ENCODE measurements around the gene ARMC6.

ARMC6 gene

DNA sequence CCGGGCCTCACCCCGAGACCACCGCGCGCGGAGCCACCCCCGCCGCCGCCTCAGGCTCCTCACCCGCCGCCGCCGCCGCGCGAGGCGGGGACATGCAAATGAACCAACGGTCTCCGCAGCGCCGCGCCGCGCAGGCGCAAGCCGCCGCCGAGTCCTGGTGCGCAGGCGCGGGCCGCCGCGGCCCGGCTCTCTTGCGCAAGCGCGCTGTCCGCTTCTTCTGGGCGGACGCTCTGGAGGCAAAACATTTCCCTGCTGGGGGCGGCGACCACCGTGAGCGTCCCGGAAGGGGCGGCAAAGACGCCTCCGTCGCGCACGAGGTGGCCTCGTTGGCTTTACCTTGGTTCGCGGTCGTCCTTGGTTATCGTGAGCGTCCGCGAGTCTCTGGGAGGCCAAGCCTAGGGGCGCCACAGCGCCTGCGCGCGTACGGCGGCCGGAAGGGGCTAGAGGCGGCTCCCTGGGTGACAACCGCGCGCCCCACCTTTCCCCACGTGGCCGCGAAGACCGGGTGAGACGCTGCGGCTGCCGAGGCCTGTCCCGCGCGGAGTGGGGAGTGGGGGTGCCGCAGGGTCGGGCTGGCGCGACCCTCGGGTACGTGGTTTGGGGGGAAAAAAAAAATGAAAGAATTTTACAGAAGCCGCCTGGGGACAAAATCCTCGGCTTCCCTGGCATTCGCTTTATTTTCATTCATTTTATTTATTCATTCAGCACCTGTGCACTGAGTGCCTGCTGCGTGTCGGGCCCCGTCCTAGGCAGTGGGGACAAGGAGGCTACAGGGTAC is at the start of gene ARMC6, which contains the start of gene SUGP2:
TSS of gene ARMC6 (plus strand) at position 178 of the 778 bp plus-strand sequence. CDS start 607 bp downstream, outside the sequence.
TSS of gene SUGP2 (minus strand) at position 92 of the 778 bp plus-strand sequence. CDS start 2,446 bp downstream, outside the sequence.
- peak; percentile 81 to 84 for DNase-seq (ENCODE audit: low read depth in 2 of 2)

DNA sequence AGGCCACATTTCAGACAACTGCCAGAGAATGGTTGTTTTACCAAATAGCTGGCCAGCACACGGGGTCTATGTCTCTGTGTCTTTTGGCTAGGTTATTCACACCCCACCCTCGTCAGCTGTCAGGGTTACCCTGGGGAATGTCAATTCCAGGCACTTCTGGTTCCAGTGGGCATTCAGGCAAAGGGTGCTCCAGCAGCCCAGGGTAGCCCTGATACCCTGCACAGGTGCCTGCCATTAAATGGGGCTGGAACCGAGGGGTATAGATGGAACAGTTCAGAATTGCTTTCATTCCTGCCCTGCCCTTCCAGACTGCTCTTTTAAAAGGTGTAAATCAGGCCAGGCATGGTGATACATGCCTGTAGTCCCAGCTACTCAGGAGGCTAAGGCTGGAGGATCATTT is 49.2 kb upstream of the ARMC6 start:
- no peak for DNase-seq (ENCODE audit: low read depth in 2 of 2)

DNA sequence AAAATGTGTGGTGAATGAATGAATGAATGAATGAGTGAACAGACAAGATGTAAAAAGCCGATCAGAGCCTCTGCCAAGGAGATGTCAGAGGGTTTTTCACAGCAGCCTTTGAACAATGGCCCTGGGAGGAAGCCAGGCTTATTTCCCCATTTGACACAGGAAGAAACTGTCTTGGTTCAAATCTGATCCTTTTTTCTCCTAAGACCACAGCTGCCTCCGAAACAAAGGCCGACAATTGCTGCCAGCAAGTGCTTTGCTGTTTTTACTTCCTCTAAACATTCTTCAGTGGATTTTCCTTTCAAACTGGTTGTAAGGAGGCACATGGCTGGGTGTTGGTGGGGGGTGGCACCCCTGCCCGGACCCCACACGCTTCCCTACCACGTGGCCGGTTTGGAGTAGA is 48.1 kb upstream of the ARMC6 start:
- no peak for DNase-seq (ENCODE audit: low read depth in 2 of 2)

DNA sequence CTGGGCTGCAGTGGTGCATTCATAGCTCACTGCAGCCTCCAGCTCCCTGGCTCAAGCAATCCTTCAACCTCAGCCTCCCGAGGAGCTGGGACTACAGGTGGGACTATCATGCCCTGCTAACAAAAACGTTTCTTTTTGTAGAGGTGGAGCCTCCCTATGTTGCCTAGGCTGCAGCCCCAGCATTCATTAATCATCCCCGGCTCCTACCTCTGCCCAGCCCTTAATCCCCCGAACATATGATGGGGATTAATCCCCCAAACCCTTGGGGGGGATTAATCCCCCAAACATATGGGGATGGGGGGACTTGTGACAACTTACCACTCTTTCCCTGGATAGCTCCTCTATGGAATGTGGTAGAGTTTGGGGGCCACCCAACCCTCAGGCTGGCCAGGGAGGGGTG is 45.9 kb upstream of the ARMC6 start:
- DNase-seq (ENCODE audit: low read depth in 2 of 2), result no peak

DNA sequence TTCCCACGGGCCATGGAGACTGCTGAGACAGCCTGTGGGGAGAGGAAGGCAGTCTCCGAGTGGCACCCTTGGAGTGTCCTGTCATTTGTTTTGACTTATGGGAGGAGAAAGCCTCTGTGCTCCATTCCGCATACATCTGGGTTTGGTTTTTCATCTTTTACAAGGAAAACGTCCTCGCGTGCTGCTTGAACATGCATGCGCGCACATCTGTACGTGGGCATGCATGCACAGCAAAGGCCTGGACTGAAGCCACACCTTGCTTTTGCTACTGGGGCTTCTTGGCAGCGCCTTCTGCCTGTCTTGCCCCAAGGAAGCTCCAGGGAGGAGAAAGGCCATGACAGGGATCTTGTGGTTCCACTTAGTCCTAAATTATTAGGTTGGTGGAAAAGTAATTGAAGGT is 44.1 kb upstream of the ARMC6 start:
- no peak for DNase-seq (ENCODE audit: low read depth in 2 of 2)

DNA sequence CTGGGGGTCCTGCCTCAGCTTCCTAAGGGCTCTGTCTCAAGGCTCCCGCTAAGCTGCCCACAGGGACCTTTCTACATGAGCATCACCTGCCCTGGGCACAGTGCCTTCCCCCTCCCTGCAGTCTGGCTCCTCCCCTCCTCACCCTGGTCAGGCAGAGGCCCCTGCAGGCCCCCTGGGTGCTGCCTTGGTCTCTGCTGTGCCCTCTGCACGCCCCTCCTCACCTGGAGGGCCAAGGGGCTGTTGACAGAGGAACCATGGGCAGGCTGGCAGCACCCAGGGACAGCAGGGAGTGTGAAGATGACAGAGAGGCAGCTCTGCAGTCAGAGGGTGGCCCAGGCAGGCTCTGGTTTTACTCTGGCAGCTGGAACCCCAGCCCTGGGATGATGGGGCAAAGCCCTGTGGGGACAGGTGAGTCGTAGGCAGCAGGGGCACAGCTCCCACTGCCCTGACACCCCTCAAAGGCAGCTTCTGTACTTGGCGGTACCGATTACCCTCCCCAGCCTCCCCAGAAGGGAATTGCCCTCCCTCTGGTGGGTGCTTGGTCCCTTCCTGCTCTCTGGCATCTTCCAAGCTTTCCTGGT is 43.2 kb upstream of the ARMC6 start:
- no peak for DNase-seq (ENCODE audit: low read depth in 2 of 2)

DNA sequence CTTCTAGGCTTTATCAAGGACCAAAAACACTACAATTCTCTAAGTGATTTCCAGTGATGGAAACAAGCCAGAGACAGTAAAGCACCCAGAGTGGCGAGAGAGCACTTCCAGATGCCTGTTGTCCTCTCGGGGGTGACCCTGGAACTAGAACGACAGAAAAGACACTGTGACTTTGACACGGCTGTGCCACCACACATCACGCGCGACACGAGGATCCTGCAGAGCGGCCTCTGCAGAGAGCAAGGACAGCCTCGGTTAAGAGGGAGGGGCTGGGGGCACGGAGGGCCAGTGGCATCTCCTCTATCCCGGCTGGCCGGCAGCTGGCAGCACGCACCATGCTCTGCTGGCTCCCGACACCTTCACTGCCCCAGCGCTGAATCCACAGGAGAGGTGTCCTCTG is 42.4 kb upstream of the ARMC6 start:
- no peak for DNase-seq (ENCODE audit: low read depth in 2 of 2)

DNA sequence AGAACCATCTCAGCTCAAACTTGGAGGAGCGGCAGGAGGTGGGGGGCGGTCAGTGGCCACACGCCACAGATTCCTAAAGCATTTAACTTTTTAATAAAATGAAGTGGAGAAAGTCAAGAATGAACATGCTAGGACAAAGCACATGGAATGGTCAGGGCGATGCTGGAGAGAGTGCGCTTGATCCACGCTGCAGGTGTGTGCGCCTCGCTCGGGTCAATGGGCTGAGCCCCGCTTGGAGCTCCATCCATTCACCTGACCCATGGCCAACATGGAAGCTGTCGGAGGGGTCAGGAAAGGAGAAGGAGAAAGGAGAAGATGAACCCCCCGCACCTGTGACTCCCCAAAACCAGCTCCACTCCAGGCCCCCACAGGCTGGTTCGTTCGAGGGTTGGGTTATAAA is 41.9 kb upstream of the ARMC6 start:
- no peak for DNase-seq (ENCODE audit: low read depth in 2 of 2)

DNA sequence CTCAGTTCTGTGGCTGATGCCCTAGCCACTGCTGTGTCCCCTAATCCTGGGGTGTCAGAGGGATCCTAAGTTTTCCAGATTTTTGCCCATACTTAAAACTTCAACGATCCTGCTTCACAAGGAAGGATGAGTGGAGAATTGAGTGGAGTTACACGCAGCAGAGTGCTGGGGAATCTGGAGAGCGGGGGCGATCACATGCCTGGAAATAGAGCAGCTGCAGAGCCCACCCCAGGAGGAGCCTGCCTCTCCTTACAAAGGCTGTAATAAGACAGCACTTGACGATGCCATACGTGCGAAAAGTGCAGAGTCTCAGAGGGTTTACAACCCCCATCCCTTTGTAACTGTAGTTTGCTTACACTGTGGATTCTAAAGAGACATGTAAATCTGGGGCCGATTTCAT is 40.7 kb upstream of the ARMC6 start:
- no peak for DNase-seq (ENCODE audit: low read depth in 2 of 2)

DNA sequence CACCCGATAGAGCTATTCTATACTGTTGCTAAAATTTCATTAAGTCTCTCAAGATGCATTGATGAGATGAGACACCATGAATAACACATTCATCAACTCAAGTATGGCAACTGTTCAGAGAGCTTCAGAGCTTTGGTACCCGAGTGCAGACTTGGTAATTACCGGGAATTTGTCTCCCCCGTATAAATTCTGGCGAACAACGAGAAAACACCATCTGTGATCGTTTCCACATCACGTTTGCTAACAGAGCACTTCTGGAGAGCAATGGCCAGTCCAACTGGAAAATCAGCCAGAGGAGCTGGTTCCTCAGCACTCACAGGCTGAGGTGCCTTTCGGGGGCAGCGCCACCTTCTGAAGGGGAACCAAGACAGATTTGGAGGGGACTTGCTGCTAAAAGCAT is 40.3 kb upstream of the ARMC6 start:
- DNase-seq (ENCODE audit: low read depth in 2 of 2), result no peak

DNA sequence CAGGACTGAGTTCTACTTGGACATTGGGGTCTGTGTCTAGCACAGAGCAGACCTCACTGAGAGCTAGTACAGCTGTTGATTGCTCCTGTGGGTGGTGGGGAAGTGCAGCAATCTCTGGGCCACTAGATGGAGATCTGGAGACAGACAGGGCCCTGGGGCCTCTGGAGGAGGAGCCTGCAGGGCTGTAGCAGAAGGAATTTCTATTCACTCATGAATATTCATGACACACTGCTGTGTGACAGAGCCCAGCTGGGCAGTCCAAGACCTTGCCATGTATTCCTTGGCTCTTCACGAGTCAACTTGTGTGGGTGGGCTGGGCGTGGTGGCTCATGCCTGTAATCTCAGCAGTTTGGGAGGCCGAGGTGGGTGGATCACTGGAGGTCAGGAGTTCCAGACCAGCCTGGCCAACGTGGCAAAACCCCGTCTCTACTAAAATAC is 37.6 kb upstream of the ARMC6 start:
- no peak for DNase-seq (ENCODE audit: low read depth in 2 of 2)

DNA sequence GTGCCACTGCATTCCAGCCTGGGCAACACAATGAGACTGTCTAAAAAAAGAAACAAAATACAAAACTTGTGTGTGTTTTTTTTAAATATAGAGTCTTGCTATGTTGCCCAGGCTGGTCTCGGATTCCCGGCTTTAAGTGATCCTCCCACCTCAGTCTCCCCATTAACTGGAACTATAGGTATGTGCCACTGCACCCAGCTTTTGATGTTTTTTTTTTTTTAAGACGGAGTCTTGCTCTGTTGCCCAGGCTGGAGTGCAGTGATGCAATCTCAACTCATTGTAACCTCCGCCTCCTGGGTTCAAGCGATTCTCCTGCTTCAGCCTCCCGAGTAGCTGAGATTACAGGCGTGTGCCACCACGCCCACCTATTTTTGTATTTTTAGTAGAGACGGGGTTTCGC is 37.1 kb upstream of the ARMC6 start:
- no peak for DNase-seq (ENCODE audit: low read depth in 2 of 2)

DNA sequence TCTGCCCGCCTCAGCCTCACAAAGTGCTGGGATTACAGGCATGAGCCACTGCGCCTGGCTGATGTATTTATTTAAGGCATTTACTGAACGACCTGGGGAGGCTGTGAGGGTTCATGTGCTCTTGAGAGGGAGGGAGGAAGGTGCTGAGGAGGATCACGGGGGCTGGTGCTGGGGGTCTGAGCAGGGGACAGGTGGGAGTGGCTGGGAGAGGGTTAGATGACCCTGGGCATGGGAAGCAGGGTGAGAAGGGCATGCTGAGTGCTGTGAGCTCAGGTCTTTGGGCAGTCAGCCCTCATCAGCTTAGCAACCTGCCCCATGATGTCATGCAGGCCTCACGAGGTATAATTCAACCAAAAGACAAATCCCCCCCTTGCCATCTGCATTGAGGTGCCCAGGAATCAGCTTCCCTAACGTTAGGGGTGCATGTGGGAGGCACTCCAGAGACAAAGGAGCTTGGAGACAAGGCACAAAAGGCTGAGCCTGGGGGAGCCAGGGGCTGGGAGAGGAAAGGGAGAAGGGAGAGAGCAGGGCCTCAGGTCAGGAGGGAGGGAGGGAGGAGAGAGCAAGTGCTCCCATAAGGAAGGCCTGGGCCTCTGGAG is 36.5 kb upstream of the ARMC6 start:
- DNase-seq (ENCODE audit: low read depth in 2 of 2), result no peak

DNA sequence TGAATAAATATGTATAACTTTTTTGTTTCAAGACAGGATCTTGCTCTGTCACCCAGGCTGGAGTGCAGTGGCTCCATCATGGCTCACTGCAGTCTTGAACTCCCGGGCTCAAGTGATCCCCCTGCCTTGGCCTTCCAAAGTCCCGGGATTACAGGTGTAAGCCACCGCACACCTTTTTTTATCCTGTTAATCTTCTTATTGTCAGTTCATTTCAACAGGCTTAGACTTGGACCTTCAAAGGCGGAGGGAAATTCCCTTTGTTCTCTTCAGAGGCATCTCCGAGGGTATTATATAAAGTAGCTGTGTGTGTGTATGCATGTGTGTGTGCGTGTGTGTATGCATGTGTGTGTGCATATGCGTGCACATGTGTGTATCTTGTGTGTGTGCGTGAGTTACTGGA is 35.1 kb upstream of the ARMC6 start:
- no peak for DNase-seq (ENCODE audit: low read depth in 2 of 2)

DNA sequence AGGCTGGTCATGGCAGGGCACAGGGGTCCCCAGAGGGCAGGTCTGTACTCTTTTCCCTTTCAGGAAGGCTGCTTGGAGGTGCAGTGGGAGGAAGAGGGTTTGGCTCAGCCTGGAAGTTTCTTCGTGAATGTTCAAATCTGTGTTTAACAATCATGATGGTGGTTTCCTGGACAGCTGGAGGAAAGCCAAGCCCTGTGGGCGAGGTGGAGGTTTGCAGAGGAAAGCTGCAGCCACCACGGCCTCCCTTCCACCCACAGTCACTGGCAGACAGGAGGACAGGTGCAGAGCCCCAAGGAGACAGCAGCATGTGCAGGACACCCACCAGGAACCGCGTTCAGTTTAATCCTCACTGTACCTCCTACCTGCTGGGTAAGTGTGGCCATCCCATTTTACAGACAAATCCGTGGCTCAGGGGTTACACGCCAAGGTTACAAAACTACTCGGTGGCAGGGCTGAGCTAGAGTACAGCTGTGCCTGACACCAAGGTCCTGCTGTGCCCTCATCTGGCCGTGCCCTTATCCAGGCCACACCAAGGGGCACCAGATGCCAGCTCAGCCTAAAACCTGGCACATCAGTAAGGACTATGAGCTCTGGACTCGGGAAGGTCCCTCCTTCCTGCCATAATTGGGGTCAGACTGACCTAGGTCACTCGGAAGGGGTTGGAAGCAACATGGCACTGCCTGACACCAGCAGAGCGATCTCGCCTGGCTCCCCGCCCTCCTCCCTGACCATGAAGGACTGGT is 34.2 kb upstream of the ARMC6 start:
- DNase-seq (ENCODE audit: low read depth in 2 of 2), result no peak

DNA sequence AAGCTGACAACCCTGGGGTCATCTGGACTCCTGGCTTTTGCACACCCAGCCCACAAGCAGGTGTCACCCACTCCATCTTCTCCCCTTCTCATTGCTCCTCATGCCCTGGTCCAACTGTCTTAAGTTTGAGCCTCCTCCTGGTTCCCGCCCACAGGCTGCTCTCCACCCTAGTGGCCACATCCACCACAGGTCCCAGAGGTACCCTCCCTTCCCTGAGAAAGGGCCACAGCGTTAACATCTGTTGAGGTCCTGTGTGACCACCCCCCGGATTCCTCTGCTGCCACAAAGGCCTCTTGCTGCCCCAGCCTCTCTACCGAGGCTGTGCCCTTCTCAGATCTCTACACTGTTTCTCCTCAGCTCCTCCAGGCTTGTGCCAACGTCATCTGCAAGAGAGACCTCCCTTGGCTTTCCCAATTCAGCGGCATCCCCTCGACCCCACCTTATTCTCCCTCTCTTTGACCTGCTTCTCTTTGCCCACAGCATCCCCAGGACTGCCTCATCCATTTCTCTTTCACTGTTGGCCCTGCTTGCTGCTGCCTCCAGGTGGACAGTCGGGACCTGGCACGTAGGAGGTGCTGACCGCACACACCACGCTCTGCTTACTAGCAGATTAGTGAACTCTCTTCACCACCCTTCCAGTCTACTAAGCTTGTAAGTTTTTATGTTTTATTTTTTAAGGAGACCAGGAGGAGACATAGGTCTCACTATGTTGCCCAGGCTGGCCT is 33.3 kb upstream of the ARMC6 start:
- no peak for DNase-seq (ENCODE audit: low read depth in 2 of 2)

DNA sequence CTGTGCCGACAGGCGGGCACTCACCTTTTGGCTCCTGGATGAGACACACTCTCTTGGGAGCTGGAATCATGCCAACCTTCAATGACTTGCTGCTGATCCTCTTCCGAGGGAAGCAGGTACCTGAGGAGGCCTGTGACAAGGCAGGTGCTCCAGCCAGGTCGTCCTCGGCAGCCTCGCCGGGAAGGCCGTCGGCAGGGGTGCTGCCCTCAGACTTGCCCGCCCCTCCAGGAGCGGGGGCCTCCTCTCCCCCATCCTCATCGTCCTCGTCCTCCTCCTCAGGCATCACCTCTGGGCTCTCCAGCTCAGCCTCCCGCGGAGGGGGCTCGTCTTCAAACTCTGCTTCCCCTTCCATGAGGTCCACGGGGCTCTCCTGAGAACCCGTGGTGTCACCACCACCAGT is 29.3 kb upstream of the ARMC6 start:
- DNase-seq (ENCODE audit: low read depth in 2 of 2), result no peak

DNA sequence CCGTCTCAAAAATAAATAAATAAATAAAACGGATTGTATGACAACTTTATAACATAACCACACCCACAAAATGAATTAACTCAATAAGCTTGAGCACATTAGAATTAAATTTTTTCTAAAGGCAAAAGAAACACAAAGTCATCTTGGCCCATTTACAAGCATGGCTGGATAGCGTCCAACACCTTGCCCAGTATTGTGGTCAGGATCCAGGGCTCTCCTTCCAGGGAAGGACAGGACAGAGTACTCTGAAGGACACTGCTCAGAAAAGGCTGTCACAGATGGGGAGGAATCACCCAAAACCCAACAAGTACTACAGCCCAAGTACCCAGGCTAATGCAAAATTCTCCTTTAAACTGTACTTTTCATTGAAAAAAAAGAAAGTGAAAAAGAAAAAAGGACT is 27.2 kb upstream of the ARMC6 start:
- no peak for DNase-seq (ENCODE audit: low read depth in 2 of 2)

DNA sequence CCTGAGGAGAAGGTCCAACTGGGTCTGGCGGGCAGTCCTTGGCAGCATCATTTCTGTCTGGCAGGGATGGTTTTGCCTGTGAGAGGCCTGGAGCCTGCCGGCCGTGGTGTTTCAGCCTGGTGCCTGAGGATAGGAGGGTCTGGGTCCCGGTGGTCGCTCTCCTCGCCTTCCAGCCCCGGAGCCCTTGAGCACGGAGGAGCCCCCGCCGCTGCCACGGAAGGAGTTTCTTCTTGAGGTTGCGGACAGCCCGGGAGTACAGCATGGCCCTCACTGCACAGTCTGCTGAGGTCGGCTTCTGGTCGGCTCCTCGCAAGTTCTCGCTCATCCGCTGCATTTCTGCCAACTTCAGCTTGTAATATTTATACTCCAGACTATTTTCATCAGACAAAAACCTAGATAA is 23.5 kb upstream of the ARMC6 start:
- no peak for DNase-seq (ENCODE audit: low read depth in 2 of 2)

DNA sequence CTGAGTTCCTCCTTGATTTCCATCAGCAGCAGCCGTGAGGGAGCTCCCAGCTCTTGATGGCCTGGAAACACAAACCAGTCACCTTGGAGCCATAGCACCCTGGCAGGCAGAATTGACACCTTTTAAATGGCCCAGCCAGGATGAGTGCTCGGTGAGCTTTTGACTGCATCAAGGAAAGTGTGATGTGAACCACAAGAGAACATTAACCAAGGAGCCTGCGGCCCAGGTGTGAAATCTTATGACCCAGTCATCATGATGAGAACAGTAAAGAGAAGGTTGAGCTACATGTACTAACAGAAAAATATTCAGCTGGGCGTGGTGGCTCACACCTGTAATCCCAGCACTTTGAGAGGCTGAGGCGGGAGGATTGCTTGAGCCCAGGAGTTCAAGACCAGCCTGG is 22.9 kb upstream of the ARMC6 start:
- no peak for DNase-seq (ENCODE audit: low read depth in 2 of 2)

DNA sequence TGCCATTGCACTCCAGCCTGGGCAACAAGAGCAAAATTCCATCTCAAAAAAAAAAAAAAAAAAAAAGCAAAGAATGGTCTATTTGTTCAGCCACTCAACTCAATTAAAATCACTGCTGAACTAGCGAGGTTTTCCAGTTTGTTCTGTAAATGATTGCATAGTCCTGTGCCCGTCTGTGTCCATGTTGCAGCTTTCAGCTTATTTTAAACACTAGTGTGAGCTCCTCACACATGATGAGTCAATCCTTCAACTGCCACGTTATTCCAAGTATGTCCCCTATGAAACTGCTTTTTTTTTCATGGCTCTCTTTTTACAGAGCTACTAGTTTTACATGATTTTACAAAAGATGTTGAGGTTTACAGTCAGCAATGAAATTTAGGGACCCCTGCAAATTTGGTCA is 12.3 kb upstream of the ARMC6 start:
- DNase-seq (ENCODE audit: low read depth in 2 of 2), result no peak
